HG03439 (cell line): ENCODE data around the gene OR56A1.

ENCODE experiments used
- ATAC-seq: cut with Tn5 transposase; IDR thresholded peaks from one replicate; pipeline ENCODE4 v1.9.1; 2021; ENCODE audit warnings: mild to moderate bottlenecking, moderate library complexity; ENCODE audit not compliant: unreplicated experiment

Gene OR56A1

DNA sequence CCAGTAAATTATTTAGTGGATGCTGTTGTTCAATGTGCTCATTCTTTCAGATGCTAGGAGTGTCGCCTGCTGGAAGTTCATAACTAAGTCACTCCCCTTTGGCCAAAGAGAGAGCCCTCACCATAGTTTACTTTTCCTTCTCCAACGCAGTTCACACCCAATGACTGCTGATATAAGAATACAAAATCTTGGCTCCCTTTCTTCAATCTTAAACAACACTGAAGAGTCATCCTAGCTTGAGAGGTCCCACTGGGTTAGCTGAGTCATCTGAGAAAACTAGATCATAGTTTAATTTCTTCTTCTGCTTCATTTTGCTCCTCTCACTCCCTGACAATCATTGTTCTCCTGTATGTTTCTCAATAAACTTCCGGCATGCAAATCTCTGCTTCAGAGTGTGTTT, 38.4 kb downstream of the OR56A1 start:
- no peak for ATAC-seq

DNA sequence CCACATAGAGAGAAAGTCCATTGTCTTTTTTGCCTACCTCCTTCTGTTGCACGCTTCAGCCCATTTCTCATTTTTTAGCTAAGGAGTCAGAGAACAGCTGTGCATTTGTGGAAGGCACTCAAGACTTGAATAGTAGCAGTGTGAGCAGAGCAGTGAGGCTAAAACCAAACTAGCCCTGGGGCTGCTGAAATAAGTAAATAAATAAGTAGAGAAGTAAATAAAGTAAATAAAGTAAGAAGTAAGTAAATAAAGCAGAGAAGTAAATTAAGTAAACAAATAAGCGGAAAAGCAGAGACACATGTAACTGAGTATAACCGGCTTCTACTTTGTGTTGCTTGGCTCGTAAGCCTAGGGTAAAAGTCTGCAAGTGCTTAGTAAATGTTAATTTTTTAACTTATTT, 41.4 kb downstream of the OR56A1 start:
- no peak for ATAC-seq

DNA sequence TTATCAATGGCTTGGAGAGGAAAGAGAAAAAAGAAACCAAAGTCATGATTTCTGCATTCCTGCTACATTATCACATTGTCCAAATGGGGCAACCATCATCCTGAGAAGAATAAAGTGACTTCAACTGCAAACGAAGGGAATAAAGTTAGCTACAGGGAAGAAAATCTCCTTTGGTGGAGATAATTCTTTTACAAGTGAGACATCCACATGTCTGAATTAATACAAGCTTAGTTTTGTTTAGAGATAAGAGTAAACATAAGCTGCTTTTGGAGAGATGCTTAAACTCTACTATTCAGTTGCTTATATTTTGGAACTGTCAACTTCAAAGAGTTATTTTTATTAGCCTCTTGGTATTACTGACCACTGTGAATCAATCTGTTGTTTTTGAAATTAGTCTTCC, 43.7 kb downstream of the OR56A1 start, which contains the start of gene OR52L1:
TSS of gene OR52L1 (minus strand) at position 101 of the 400 bp plus-strand sequence. CDS start at position 46, 55 bp downstream.
- no peak for ATAC-seq

DNA sequence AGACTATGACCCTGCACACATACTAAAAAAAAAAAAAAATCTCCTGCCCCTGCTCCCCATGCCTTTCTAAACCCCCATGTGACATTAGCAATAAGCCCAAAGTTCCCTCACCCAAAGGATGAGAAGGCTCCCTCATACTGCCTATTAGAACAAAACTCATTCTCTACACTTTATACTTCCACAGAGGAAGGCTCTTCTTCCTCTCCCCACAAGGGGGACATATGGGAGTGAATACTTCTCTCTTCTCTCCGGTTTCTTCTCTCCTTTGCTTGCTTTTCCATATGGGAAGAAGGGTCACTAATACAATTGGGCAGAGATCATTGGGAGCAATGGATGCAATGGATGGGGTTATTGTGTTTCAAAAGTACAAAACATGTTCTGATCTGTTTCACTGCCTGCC, 47.1 kb downstream of the OR56A1 start:
- no peak for ATAC-seq

DNA sequence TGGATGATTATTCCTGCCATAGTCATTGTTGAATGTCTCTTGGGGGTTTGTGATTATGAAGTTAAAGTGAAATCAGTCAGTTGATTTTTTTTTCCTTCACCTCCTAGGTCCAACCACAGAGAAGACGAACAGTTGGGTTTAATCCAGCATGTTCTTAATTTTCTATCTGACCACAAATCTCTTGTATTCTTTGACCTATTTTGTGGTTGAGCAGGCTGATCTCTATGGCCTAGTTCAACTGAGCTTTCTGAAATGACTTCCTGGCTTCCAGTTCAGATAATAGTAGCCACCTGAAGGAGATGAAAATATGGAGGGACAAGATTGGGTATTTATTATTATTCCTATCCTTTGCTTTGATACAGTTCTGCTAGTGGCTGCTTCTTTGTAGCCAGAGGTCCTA, 57.0 kb downstream of the OR56A1 start:
- no peak for ATAC-seq
